HL-60/S4 treated with phorbol 12-myristate 13-acetate at 8.2 ng/mL for 4 days and 3 days (cell line): ENCODE measurements around the gene GLG1.
"Not testable (repeated sequence)": the region's sequence is repeated elsewhere in the genome, so short reads cannot be mapped to it uniquely, and the experiment has no call there.

ENCODE experiments used
- in situ Hi-C: fragments of 300-500 bp; cut with MboI; formaldehyde crosslinking; loops from 2 replicates; pipeline ENCODE4 v1.15.0; 2022; ENCODE audit warnings: low sequenced_read_pairs

The GLG1 gene

DNA sequence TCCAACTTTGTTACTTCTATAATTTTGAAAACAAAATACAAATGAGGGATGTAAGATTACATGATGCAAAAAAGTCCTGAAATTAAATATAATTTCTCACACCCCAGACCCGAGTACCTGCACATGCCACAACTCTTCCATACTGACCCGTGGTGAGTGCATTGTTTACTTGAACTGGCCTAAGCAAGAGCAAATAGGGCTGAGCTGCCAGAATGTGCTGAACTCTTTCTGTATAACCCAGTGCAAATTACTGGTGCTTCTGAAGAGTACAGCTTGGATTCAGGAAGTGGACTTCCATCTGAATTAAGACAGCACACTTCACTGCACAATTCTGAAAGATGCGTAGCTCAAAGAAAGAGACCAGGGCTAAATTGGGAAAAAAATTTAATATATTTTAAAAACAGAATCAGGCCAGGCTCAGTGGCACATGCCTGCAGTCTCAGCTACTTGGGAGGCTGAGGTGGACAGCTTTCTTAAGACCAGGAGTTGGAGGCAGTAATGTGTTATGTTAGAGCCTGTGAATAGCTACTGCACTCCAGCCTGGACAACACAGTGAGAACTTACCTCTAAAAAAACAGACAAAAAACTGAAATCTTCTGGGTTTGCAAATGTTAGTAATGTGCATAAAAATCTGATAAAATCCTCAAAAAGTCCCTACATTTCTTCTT, 63.9 kb downstream of the GLG1 start:
- in situ Hi-C loops, result not testable (repeated sequence)

DNA sequence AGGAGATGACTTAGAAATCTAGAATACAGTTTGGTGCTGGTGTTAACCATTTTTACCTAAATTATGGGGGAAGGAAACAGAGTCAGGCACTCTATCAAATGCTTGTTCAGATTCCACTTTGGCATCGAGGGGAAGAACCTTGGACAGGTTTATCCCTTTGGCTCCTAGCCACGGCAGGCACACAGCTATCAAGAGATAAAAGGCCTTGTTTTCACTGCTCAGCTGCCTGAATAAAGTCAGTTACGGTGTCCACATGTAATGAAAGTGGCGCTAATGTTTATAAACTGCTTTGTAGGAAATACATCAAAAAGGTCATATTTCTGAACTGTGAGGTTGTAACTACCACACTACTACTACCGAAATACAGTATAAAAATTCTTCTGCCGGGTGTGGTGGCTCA, 66.3 kb downstream of the GLG1 start:
- in situ Hi-C loops, result not testable (repeated sequence)

GRCh38 chr16:74538801-74539200, 68.1 kb downstream of the GLG1 start:
- in situ Hi-C loops, result not testable (repeated sequence)

GRCh38 chr16:74537746-74538145, 69.2 kb downstream of the GLG1 start:
- in situ Hi-C loops, result not testable (repeated sequence)

DNA sequence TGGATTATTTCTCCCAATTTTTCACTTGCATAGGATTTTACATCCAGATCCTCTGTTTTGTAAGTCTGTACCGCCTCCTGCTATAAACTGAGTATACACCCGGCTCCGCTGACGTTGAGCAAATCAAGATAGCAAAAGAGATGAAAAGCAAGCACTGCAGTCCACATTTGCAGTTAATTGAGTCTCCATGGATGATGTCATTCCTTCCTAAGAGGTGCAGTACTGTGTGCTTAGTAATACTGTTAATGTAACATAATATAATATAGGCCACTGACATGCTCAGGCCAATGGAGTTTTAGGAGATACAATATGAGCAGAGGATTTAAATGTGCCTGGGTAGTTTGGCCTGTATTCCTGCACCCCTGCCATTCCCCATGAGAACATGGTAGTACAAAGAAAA, 72.3 kb downstream of the GLG1 start:
- in situ Hi-C loops, result not testable (repeated sequence)

DNA sequence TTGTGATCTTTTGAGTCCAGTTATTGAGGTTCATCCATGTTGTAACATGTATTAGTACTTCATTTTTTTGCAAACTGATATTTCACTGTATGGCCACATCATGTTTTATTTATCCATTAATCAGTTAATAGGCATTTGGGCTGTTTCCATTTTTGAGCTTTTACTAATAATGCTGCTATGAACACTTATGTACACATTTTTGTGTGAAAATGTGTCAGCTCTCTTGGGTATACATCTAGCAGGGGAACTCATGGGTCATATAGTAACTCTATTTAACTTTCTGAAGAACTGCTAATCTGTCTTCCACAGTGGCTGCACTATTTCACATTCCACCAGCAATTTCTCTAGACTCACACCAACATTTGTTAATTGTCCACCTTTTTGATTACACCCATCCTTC, 82.0 kb downstream of the GLG1 start:
- in situ Hi-C loops, result no loop called here

- in situ Hi-C loops, result no loop called here
Measured at GRCh38 chr16:74524117-74524516, 82.8 kb downstream of the GLG1 start.

GRCh38 chr16:74523706-74524105, 83.2 kb downstream of the GLG1 start:
- in situ Hi-C loops, result not testable (repeated sequence)

- in situ Hi-C loops, result no loop called here
Measured at GRCh38 chr16:74522160-74522559, 84.8 kb downstream of the GLG1 start.

GRCh38 chr16:74521691-74522090, 85.2 kb downstream of the GLG1 start:
- in situ Hi-C loops, result no loop called here

GRCh38 chr16:74518934-74519333, 88.0 kb downstream of the GLG1 start:
- in situ Hi-C loops, result not testable (repeated sequence)

- in situ Hi-C loops, result no loop called here
Measured at GRCh38 chr16:74511961-74512360, 95.0 kb downstream of the GLG1 start.

DNA sequence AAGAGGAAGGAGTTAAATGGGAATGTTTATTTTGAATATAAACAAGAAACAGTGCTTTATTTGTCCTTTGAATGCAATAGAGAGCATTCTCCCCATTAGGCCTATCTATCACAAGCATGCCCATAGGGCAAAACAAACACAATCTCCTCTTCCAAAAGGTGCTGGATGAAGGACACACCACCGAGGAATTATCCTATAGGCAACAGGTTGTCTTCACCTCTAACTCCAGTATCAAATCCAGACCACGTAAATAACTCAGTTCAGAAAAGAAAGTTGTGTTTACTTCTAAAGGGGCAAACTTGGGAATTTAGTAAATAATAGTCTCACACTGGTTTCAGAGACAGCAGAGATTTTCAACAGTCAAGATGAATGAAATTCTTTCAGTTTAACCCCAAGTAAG, 101.9 kb downstream of the GLG1 start:
- in situ Hi-C loops, result no loop called here

DNA sequence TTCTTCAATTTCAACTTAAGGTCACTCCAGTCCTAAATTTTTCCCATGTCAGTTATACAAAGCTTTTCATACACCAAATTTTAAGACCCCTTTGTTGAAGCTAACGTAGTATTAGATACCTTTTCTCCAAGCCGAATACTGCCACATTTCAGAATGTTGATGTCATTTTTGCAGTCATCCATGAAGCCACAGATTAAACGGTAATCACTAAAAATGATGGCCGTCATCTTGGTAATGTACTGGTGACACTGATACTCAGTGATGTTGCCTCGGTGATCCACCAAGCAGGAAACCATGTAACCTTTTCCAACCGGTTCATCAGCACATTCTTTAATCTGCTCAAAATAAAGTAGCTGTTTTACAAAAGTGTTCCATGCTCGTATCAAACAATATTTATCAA, 103.5 kb downstream of the GLG1 start:
- in situ Hi-C loops, result no loop called here

- in situ Hi-C loops, result no loop called here
Measured at GRCh38 chr16:74501484-74502478, 105.1 kb downstream of the GLG1 start.

- in situ Hi-C loops, result no loop called here
Measured at GRCh38 chr16:74500907-74501306, 106.0 kb downstream of the GLG1 start.

GRCh38 chr16:74499114-74499513, 107.8 kb downstream of the GLG1 start:
- in situ Hi-C loops, result no loop called here

DNA sequence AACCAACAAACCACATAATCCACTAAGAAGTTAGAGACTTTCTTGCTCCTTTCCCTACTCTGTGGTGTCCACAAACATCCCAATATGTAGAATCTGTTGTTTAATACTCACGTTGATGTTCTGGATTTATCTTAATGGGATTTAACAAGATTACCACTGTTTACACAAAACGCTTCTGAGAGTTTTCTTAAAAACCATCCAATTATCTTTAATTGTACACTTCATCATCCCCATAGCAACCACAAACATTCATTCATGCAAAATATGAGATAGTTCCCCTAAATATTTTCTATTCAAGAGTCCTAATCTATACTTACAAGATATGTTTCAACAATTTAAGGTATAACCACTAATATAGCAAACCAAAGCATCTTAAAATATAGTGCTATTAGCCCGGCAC, 109.2 kb downstream of the GLG1 start:
- in situ Hi-C loops, result no loop called here

GRCh38 chr16:74496054-74496453, 110.9 kb downstream of the GLG1 start:
- in situ Hi-C loops, result no loop called here

DNA sequence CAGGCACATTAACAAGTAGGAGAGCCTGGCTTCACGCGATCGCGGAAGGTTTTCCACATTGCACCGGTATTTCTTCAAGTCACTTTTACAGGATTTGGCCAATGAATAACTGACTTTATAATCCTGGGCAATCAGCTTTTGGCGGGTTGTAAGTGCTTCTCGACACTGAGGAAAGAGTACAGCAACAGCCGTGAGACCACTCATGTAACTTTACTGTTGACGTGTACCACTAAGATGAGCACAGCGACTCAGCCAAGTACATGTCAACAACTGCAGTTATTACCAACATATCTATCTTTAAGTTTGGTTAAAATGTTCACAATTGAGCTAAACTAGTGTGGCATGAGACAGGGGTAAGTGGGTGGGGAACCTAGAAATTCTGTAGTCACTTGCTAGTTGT, 113.9 kb downstream of the GLG1 start:
- in situ Hi-C loops, result no loop called here

DNA sequence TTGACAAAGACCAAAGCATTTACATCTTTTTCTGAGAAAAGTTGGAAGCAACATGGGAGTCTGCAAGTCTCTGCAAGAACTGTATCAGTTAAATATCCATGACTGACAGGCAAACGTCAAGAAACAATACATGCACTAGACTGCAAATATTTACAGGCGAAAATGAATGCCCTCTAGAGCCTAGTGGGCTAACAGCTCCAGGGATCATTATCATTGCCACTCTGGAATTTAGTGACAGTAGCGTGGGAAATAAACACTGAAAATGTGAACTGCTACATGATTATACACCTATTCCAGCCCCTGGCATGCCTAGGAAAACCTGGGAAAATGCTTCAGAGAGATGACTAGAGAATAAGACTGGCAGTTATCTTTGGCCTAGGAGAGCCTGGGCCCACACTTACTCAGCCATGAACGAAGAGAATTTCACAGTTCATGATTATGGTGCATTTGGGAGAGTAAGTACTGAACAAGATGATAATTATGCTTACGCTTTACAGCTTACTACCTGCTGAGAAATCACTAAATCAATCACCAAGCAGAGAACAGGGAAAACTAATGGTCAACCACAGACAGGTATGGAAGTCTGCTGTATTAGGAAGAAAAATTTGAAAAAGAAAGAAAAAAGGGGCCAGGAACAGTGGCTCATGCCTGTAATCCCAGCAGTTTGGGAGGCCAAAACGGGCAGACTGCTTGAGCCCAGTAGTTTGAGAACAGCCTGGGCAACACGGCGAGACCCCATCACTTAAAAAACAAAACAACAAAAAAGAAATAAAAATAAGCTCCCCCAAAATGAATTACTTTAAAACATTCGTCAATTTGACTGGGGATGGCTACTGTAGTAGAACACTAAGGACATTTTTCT, 119.0 kb downstream of the GLG1 start:
- in situ Hi-C loops, result no loop called here
